BE2C (cell line): ENCODE results near the gene KRTAP1-4.
"Not testable (repeated sequence)": the region's sequence is repeated elsewhere in the genome, so short reads cannot be mapped to it uniquely, and the experiment has no call there.

ENCODE experiments used
- DNase-seq: peaks from one replicate; pipeline ENCODE4 v3.0.0-alpha.2; 2020
- H3K27me3 ChIP-seq: fragments of 250-450 bp; sonication (Bioruptor Pico); 2 replicates; pipeline ENCODE4 v1.5.1; 2020; ENCODE audit warnings: mild to moderate bottlenecking
- H3K36me3 ChIP-seq: fragments of 250-450 bp; sonication (Bioruptor Pico); 2 replicates; pipeline ENCODE4 v1.5.1; 2020; ENCODE audit warnings: mild to moderate bottlenecking
- H3K4me1 ChIP-seq: fragments of 250-450 bp; sonication (Bioruptor Pico); 2 replicates; pipeline ENCODE4 v1.5.1; 2020
- H3K4me3 ChIP-seq: 2 replicates; pipeline ENCODE4 v1.5.1; 2011; ENCODE audit warnings: low read depth, low read length
- H3K9me3 ChIP-seq: fragments of 250-450 bp; sonication (Bioruptor Pico); 2 replicates; pipeline ENCODE4 v1.5.1; 2020
- CTCF ChIP-seq: IDR thresholded peaks from 2 replicates; pipeline ENCODE4 v1.5.1; 2012; ENCODE audit warnings: mild to moderate bottlenecking, low read depth, low read length

KRTAP1-4 gene

DNA sequence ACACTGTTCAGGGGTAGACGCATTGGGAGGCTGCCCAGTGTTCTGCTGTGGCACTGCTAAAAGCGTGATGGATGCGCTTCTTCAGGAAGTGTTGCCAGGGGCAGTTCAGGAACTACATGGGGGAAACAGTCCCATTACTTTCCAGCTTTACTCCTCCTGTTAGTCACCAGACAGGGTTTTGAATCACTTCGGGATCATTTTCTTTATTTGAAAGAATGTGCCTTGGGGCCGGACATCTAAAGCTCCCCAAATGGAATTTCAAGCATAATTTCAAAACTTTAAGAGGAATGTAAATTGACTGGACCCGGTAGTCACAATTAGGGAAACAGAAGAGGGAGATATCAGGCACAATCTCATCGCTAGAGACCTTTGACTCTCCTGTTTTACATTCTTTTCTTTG lies 18.4 kb upstream of the KRTAP1-4 start:
- no peaks in the 10 kb centered on the region for H3K4me1 ChIP-seq
- H3K27me3 ChIP-seq: no peaks in the 10 kb centered on the region
- no peak for TF ChIP-seq CTCF
- no peaks in the 10 kb centered on the region for H3K36me3 ChIP-seq
- H3K9me3 ChIP-seq: no peaks in the 10 kb centered on the region
- no peak for DNase-seq
- H3K4me3 ChIP-seq: no peak overlapping the region

- not testable (repeated sequence) for DNase-seq, H3K4me1 ChIP-seq, H3K4me3 ChIP-seq, H3K27me3 ChIP-seq, H3K36me3 ChIP-seq, H3K9me3 ChIP-seq
Measured at GRCh38 chr17:41046735-41047465, 16.9 kb upstream of the KRTAP1-4 start, which contains the start of gene KRTAP2-1. TSS of gene KRTAP2-1 (minus strand) at chr17:41047316. CDS start at chr17:41047267, 49 bp downstream.

GRCh38 chr17:41042953-41043352 lies 13.0 kb upstream of the KRTAP1-4 start:
- Histone ChIP-seq H3K9me3 (no peaks in the 10 kb centered on the region), H3K27me3 (peaks cover 15% of the 10 kb centered on the region), H3K4me3 (no peak overlapping the region), H3K4me1 (no peaks in the 10 kb centered on the region), H3K36me3 (no peaks in the 10 kb centered on the region)
- no peak for DNase-seq
- no peak for TF ChIP-seq CTCF

DNA sequence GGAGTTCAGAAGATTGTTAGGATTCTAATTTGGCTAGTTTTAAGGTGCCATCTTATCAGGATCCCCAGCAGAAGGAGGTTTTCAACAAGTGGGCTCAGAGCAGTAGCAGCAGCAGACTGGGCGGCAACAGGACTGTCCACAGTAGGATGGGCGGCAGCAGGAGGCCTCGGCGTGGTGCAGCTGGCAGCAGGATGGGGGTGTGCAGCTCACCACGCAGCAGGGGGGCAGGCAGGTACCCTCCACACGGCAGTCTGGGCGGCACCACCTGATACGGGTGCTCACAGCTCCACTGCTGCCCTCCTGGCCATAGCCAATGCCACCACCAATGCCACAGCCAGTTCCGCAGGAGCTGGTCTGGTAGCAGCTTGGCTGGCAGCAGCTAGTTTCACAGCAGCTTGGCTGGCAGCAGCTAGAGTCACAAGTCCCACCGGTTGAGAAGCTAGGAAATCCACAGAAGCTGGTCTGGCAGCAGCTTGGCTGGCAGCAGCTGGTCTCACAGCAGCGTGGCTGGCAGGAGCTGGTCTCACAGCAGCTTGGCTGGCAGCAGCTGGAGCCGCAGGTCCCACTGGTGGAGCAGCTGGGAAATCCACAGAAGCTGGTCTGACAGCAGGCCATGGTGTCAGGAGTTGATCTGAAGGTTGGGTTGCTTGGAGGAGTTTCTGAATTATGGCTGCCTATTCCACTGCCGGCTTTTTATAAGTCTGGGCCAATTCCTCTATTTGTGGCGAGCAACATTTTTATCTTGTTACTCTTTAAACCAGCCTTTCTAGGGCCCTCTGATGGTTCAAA lies 11.0 kb upstream of the KRTAP1-4 start, which contains the start of gene KRTAP1-1:
KRTAP1-1 (minus strand) TSS at position 668 of the 789 bp plus-strand sequence; CDS start at position 615, 53 bp downstream.
- not testable (repeated sequence) for H3K9me3 ChIP-seq, DNase-seq, H3K4me1 ChIP-seq, H3K36me3 ChIP-seq, H3K4me3 ChIP-seq
- H3K27me3 ChIP-seq: peaks cover 28% of the 10 kb centered on the region

- H3K4me1 ChIP-seq: no peaks in the 10 kb centered on the region
- no peaks in the 10 kb centered on the region for H3K9me3 ChIP-seq
- H3K4me3 ChIP-seq: no peak overlapping the region
- no peak for TF ChIP-seq CTCF
- H3K36me3 ChIP-seq: no peaks in the 10 kb centered on the region
- peaks cover 51% of the 10 kb centered on the region for H3K27me3 ChIP-seq
- no peak for DNase-seq
Measured at GRCh38 chr17:41037853-41038350, 7.9 kb upstream of the KRTAP1-4 start.

- H3K27me3 ChIP-seq: peaks cover 66% of the 10 kb centered on the region
- H3K36me3 ChIP-seq, DNase-seq, H3K9me3 ChIP-seq, H3K4me3 ChIP-seq, H3K4me1 ChIP-seq: not testable (repeated sequence)
Measured at GRCh38 chr17:41034346-41034935, 4.4 kb upstream of the KRTAP1-4 start, which contains the start of gene KRTAP1-3. TSS of gene KRTAP1-3 (minus strand) at chr17:41034874. CDS start at chr17:41034821, 53 bp downstream.

GRCh38 chr17:41026715-41027471 lies 3.1 kb downstream of the KRTAP1-4 start, which contains the start of gene KRTAP1-5:
TSS of gene KRTAP1-5 (minus strand) at chr17:41027208. CDS start at chr17:41027155, 53 bp downstream.
- Histone ChIP-seq H3K27me3 (peaks cover 51% of the 10 kb centered on the region), H3K36me3 (no peaks in the 10 kb centered on the region), H3K4me1 (no peaks in the 10 kb centered on the region), H3K4me3 (no peak within 1 kb of the TSS), H3K9me3 (no peaks in the 10 kb centered on the region)
- TF ChIP-seq CTCF: no peak
- no peak for DNase-seq
